GM21529 (cell line): ENCODE measurements around the gene SRP14.
"Not testable (repeated sequence)": the region's sequence is repeated elsewhere in the genome, so short reads cannot be mapped to it uniquely, and the experiment has no call there.

Source experiments
- ATAC-seq: cut with Tn5 transposase; IDR thresholded peaks from one replicate; pipeline ENCODE4 v1.9.1; 2021; ENCODE audit not compliant: unreplicated experiment

The SRP14 gene

DNA sequence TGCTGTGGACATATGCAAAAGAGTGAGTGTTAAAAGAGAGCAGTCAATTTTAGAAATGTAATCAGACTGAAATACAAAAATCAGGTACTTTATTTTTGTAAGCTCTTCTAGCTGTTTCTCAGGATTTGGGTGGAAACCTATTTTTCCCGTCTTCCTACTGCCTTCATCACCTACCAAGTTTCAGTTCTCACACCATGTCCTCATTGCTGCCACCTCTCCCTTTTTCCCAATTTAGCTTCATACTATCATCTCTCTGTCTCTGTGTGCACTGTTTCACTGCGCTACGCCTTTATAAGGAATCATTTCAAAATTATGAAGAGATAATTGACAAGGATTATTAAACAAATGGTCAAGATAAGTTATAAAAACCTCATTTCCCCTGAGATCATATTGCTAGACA, 7.7 kb downstream of the SRP14 start:
- no peak for ATAC-seq

- no peak for ATAC-seq
Observed at GRCh38 chr15:40029979-40030893, 8.7 kb downstream of the SRP14 start.

DNA sequence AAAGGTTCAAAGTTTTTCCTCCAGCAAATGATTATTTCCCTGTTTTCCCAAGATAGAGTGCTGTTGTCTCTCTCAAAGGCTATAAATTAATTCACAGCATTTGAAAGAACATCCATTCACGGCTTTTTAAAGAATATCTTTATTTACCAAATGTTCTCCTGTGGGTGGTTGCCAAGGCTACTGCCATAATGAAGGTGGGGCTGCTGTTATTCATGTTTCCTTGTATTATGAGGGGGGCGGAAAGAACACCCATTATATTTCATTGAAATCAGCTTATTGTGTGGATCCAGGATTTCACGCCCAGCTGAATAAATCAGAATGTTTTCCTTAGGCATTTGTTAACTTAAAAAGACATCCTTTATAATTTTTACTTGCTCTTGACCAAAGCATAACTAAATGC, 10.1 kb downstream of the SRP14 start:
- no peak for ATAC-seq

GRCh38 chr15:40028193-40028592, 10.8 kb downstream of the SRP14 start:
- ATAC-seq = no peak

GRCh38 chr15:40016224-40016865, 22.6 kb downstream of the SRP14 start:
- ATAC-seq = no peak

DNA sequence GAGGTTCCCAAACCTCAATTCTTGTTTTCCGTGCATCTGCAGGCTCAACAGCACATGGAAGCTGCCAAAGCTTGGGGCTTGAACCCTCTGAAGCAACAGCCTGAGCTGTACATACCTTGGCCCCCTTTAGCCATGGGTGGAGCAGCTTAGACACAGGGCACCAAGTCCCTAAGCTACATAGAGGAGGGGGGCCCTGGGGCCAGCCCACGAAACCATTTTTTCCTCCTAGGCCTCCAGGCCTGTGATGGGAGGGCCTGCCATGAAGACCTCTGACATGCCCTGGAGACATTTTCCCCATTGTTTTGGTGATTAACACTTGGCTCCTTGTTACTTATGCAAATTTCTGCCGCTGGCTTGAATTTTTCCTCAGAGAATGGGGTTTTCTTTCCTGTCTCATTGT, 24.6 kb downstream of the SRP14 start:
- no peak for ATAC-seq

DNA sequence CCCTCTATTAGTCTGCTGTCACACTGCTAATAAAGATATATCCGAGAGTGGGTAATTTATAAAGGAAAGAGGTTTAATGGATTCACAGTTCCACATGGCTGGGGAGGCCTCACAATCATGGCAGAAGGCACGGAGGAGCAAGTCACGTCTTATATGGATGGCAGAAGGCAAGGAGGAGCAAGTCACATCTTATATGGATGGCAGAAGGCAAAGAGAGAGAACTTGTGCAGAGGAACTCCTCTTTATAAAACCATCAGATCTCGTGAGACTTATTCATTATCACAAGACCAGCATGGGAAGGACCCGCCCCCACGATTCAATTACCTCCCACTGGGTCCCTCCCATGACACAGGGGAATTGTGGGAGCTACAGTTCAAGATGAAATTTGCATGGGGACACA, 25.6 kb downstream of the SRP14 start:
- ATAC-seq = not testable (repeated sequence)

GRCh38 chr15:40011303-40011702, 27.7 kb downstream of the SRP14 start:
- no peak for ATAC-seq

DNA sequence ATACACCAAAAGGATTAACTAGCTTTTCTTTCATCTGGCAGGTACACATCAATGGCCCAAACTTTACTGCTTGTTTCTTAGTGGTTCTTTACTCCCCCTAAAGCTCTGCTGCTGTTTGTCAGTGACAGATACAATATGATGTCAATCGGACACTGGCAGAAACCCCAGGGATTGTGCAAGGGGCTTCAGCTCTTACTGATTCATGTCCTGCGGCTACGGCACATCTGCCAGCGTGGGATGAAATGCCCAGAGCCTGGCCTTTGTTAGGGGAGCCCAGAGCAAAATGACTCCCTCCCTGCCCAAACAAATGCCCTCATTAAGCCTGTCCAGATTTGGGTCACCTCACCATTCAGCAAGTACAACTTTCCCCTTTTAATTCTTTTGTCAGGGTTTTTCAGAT, 28.3 kb downstream of the SRP14 start:
- no peak for ATAC-seq

DNA sequence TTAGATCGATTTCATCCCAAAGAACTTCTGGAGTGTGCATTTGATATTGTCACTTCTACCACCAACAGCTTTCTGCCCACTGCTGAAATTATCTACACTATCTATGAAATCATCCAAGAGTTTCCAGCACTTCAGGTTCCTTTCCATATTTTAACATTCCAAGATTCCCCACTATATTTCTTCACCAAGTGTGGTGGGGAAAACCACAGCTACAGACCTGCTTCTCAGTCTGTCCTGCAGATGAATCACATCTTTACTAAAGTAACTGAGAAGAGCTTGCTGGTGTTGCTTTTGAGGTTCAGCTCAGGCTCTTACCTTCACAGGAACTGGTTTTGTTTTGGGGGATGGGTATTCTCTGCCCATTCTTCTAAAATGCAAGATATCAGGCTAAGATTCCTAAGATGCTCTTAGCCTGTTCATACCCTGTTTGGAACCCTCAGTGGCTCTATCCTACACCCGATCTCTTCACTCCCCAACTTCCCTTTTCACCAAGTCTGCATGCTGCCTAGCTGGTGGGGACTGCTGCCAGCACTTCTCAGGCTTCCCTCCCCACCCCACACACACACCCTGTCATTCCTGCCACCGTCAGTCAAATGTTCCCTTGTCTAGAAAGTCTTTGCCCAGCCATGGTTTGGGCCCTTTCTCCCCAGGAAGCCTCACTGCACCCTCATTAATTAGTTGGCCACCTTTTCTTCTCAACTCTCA, 30.8 kb downstream of the SRP14 start:
- ATAC-seq = no peak

DNA sequence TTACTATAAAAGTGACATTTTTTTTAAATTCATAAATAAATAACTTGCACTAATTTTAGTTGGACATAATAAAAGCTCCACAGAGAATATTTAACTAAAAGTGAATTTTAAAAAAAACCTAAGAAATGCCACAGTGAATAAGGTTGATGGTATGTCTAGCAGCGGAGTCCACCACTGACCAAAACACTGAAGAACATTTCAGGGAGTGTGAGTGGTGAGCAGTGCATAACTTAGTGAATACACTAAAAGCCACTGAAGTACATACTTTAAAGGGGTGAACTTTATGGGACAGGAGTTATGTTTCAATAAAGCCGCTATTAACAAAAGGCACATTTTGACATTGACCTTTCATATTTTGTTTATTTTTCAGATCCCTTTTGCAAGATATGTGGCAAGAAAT, 32.3 kb downstream of the SRP14 start:
- ATAC-seq = no peak

DNA sequence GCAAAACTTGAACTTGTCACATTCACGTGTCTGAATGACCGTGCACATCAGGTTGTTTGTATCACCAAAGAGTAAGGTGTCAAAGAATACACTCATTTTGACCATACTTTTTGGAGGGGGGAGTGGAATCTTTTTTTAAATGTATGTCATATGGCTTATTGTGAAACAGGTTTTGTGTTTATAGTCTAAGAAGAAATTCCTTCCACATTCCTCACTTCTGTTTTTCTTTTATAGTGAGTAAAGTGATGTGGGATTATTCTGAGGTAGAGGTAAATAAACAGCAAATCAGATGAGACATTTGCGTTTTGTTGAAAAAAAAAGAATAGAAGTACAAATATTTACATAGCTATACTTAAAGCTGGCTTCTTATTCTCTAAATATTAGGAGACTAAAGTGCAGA, 33.0 kb downstream of the SRP14 start:
- ATAC-seq = no peak

DNA sequence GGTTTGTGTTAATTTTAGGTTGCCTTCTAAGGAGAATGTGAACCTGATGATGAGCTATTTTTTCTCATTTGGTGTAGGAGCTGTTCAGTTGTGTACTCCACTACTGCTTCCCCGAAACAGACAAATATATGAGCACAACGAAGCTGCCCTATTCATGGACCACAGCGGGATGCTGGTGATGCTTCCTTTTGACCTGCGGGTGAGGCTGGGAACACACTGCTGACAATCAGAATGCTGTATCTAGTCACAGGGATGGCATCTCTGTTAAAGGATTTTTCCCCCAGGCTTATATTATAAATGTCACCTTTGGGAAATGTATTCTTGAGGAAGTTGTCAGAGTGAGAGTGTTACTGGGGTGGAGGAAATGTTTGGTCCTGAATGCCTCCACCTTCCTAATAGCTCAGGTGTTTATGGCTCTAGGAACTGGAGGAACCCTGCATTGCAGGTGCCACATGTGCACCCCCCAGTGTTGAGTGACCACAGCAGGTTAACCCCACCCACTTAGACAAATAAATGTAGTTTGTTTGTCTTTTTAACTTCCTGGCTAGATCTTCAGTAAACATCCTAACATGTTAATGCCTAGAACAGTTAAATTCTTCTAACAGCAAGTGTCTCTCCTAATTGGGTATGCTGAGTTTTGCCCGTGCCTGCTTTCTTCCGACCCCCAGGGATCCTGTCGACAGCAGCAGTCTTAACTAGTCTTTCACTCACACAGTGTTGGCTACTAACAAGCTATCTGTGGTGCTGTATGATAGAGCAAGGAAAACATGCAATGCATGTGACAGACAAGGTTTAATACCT, 35.7 kb downstream of the SRP14 start:
- no peak for ATAC-seq

DNA sequence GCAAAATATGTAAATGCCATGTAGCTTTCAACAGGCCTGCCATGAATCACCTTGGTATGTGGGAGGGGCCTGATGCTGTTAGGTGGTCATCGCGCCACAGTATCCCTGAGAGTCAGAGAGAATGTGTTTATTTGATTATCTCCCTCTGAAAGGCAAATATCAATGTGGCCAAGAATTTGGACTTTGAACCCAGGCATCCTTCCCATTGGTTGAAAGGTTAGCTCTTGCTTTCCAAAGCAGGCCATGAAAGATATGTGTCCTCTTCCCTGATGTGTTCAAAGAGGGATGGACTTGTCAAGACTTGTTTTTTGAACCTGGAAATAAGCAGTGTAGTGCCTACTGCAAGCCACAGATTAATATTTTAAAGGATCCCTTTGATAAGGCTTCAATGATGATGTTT, 36.7 kb downstream of the SRP14 start:
- ATAC-seq = no peak

DNA sequence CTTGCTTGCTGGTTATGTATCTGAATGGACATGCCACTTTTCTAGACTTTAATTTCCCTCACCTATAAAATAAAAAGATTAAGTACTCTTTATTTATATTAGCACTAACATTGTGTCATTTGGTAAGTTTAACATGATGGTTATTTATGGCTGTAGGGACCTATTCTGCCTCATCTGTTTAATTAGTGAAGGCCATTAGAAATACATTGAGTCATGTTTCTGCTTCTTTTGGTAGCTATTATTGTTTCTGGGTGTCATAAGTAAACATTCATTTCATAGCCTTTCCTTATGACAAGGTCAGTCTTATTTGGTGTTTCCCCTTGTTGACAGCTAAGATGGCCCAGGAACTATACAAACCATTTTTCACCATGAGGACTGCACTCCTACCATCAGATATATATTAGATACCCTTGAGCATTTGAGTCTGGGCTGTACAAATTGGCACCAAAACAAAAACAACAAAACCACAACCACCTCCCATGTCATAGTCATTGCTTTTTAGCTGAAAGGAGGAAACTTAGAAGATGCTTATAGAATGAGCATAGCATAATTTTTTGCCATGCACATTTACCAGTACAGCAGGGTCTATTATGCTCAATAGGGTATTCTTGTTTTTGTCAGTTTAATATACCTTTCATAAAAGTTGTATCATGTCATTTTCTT, 39.3 kb downstream of the SRP14 start:
- ATAC-seq = no peak

DNA sequence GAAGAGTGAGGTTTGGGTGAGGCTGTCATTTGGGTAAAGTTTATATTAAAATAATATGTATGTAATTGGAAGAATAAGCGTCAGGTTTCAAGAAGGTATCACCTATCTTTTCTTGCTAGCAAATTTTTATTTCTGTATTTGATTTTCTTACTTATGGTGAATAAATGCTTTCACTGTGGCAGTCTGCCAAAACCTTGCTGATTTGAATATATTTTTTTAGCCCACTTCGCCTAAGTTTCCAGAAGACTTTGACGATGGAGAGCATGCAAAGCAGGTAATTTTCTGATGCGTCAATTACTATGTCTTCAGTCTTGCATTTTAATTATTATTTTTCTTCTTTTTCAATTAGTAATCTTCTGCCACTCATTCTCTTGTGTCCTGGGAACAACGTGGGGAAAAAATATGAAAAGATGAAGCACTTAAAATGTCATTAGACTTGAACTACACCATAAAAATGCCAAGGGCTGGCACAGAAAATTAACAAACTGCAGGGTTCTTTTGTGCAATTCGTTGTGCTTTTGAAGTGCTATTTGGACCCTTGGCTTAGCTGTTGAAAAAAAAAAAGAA, 40.4 kb downstream of the SRP14 start:
- ATAC-seq = no peak

GRCh38 chr15:39997639-39998038, 41.3 kb downstream of the SRP14 start:
- no peak for ATAC-seq

DNA sequence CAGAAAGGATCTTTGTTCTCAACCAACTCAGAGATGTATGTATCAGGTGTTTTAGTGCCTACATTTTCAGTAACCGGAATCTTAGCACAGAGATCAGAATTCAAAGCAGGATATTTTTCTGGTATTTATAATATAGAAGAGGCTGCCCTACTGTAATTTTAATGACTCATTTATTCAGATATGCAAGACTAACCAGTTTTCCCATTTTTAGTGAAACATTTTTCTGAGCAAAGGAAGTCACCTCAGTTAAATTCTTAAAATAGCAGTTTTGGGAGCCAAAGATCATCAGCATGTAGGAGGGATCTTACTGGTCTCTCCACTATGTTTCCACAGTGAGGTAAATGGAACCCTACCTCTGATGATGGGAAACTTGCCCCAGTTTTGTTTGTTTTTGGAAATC, 42.0 kb downstream of the SRP14 start:
- no peak for ATAC-seq

DNA sequence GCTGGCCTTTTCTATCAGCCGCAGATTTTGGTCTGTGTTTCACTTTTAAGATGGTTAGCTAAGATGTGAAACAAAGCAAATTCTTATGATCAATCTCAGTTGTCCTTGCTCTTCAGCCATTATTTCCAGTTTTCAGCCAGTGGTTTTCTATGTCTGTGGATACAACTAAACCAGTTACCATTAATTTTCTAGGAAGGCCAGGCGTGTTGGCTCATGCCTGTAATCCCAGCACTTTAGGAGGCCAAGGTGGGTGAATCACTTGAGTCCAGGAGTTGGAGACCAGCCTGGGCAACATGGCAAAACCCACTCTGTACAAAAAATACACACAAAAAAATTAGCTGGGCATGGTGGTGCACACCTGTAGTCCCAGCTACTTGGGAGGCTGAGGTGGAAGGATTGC, 42.8 kb downstream of the SRP14 start:
- not testable (repeated sequence) for ATAC-seq

DNA sequence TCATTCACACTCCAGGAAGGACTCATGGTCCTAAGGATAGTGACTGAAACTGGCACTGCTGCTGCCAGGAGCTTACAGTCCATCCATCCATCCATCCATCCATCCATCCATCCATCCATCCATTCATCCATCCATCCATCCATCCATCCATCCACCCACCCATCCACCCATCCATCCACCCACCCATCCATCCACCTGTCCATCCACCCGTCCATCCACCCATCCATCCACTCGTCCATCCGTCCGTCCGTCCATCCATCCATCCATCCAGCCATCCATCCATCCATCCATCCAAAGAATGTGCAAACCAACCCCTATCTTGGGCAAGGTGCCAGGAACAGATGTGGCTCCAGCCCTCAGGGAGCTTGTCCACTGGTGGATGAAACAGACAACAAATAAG, 46.0 kb downstream of the SRP14 start:
- not testable (repeated sequence) for ATAC-seq
